Raji (cell line): ENCODE data around the gene MEGF6.

Experiments
- POLR2A ChIP-seq: IDR thresholded peaks from 2 replicates; pipeline ENCODE4 v1.6.1; 2011; ENCODE audit warnings: low read depth, low read length, control low read depth; ENCODE audit not compliant: insufficient read depth

MEGF6 gene

GRCh38 chr1:3469849-3470649 is 141.3 kb downstream of the MEGF6 start:
- TF ChIP-seq POLR2A, result no peak

DNA sequence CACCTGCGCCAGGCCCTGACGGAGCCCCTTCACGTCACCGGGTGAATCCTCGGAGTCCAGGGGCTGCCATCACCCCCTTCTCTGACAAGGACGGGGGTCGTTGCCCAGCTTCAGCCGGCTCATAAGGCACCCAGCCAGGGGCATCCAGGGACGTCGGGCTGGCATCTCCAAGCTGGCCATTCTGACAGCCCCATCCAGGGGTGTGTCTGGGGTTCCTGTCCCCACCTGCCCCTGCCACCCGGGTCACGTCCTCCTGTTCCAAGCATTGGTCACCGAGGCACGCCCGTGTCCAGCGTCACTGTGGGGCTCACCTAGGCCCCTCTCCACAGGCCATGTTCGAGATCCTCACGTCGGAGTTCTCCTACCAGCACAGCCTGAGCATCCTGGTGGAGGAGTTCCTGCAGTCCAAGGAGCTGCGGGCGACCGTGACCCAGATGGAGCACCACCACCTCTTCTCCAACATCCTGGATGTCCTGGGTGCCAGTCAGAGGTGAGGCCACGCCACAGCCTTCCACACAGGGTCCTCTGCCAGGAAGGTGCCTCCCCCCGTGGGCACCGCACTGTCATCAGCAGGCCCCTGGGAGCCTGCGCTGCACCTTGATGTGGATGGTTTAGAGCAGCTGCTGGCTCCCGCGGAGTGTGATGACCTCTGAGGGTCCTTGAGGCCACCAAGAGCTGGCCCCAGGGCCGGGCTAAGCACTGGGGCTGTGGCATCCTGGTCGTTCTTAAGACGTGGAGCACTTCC is 142.0 kb downstream of the MEGF6 start:
- TF ChIP-seq POLR2A, result no peak

DNA sequence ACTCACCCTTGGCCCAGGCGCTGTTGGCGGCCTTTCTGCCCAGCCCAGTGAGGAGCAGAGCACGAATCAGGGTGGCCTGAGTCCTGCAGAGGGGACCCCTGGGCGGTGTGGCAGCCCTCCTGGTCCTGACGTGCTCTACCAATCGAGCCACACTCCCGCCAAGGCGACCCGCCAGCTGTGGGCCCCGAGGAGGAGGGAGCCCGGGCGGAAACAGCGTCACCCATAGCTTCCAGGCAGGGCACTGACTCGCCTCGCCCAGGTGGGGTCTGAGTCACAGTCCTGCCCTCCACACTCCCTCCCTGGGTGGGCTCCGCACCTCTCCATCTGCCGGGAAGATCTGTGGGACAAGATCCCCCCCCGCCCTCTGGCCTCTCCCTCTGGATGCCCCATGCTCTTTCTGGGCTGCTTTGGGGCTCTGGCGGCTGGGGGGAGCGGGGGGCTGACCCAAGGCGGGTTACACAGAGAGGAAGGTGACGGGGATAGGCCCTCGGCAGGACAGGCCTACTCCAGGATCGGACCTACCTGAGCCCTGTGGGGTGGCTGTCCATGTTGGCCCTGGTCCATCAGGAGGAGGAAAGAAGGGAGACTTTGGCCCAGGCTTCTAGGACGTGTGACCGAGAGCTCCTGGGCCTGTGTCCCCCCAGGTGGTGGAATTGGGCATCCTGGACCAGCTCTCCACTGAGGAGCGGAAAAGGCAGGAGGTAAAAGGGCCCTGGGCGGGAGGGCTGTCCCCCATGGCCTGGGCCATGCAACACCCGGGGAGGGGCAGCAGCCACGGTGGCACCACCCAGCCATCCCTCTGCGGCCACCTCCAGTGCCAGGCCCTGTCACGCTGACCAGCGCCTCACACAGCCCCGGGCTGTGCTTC is 142.8 kb downstream of the MEGF6 start:
- TF ChIP-seq POLR2A, result no peak

DNA sequence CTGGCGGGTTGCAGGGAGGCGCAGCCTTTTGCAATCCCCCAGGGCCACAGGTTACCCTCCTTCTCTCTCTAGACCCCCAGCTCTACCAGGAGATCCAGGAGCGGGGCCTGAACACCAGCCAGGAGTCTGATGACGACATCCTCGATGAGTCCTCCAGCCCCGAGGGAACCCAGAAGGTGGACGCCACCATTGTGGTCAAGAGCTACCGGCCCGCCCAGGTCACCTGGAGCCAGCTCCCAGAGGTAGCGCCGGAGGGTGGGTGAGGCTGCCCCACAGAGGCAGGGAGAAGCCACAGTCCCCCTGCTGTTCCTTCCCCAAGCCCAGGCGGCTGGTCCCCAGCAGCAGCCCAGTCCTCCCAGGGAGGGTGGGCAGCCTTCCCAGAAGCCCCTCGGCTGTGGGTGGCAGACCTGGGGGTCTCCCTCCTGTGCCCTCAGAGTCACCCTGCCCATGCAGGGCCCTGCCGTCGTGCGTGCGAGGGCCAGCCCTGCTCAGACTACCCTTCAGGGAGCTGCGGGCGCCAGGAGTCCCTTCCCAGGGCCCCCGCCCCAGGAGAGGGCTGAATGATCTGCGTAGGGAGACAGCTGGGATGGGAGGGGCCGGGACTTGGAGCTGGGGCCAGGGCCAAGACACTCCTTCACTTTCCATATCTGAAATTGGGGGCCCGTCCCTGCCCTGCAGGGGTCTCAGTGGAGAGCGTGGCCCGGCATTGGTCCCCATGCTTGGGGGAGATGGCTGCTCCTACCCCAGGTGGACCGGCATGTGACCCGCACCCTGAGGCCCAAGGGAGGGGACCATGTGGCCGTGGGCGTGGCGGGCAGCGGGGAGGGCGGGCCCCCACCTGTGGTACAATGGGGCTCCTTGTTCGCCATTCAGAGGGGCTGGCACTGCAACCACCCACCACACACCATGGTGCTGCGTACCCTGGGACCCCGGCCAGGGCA is 143.9 kb downstream of the MEGF6 start:
- TF ChIP-seq POLR2A, result no peak

DNA sequence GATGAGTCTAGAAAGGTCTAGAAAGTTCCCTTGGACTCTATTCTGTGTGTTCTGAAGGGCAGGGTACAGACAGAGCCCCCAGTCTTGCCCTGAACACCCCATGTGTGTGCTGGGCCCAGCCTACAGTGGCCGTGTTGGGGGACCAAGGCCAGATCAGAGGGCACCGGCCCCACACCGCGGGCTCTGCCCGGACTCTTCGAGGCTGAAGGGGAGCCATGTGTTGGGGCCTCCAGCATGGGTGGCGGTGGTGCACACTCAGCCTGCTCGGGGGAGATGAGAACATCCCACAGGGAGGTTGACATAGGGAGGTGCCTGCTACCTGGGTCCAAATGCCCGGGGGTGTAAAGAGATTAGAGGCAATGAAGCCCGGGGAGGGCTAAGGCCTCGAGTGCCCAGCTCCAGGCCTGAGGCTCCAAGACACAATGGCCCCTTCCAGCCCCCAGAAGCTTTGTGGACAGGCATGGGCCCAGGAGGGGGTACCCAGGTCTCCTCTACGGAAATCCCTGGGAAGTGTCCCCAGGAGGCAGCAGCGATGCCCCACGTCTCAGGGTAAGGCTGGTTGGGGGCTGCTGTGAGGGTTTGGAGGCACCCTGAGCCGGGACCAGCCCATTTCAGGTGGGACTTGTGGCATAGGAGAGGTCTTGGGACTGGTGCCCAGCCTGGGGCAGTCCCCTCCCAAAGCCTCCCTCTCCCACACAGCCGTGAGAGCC is 144.8 kb downstream of the MEGF6 start:
- no peak for TF ChIP-seq POLR2A

- TF ChIP-seq POLR2A, result no peak
These were observed 145.4 kb downstream of the MEGF6 start for GRCh38 chr1:3465935-3466321.

- TF ChIP-seq POLR2A, result no peak
These were observed 146.0 kb downstream of the MEGF6 start for GRCh38 chr1:3465091-3465934.

GRCh38 chr1:3464649-3465025 is 146.7 kb downstream of the MEGF6 start:
- no peak for TF ChIP-seq POLR2A

- no peak for TF ChIP-seq POLR2A
These were observed 147.2 kb downstream of the MEGF6 start for GRCh38 chr1:3463891-3464648.

DNA sequence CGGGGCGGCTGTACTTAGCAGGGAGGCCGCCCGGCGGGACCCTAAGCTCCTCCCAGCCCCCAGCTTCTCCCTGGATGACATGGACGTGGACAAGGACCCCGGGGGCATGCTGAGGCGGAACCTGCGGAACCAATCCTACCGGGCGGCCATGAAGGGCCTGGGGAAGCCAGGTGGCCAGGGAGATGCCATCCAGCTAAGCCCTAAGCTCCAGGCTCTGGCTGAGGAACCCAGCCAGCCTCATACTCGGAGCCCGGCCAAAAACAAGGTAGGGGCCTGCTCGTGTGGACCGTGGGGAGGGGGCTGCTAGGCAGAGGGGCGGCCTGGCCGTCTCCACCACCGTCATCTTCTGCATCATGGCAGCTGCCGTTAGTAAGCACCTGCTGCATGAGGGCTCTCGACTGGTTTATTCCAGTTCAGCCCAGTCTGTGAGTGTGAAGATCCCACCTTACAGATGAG is 147.9 kb downstream of the MEGF6 start:
- TF ChIP-seq POLR2A, result no peak

- TF ChIP-seq POLR2A, result no peak
These were observed 148.3 kb downstream of the MEGF6 start for GRCh38 chr1:3463013-3463385.

DNA sequence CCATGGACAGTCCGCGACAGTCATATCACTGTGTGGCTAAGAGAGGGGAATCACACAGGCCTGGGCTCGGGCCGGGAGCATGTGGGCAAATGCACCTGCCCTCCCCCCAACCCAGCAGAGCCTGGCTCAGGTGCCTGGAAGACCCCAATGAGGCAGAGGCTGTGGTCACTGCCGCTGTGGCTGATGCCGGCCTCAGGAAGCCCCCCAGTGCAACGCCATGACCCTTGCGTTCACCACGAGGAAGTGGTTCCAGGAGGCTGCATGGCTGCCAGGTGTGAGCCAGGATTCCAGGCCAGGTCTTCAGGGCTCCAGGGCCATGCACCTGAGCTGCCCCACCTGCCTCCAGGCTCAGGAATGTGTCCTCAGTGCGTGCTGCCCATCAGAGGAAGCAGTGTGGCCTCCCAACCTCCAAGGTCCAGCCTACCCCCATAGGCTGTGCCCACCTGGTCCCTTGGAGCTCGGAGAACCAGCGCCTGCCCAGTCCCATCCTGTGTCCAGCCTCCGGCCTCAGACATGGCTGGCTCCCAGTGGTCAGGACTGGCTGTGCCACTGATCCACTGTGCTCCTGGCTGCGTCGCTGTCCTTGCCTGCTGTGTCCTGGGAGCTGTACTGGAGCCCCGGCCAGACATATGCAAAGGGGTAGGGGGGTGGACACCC is 148.8 kb downstream of the MEGF6 start:
- no peak for TF ChIP-seq POLR2A
